ENCODE measurements around the gene OBSL1. TPM values are rescaled to one million over a fixed set of nuclear protein-coding genes. Genes with fewer than 3 reads are reported as not detected.

OBSL1 gene
- total RNA-seq, 2 donors from 2014 or later = 0.84 to 1.1 TPM

GRCh38 chr2:219554350-219554749 lies 17.0 kb downstream of the OBSL1 start:
- Mint-ChIP-seq H3K27ac (no peak overlapping the region), H3K9me3 (no peaks in the 10 kb centered on the region), H3K27me3 (peaks cover 23% of the 10 kb centered on the region), H3K36me3 (ENCODE audit: low read depth) (no peaks in the 10 kb centered on the region), H3K4me3 (no peak overlapping the region), H3K4me1 (peaks cover 5% of the 10 kb centered on the region)
- no peak for ATAC-seq (replicated peaks)

- H3K4me1 Mint-ChIP-seq = peaks cover 5% of the 10 kb centered on the region
- H3K4me3 Mint-ChIP-seq = peak overlapping the region; percentile 75
- peaks cover 24% of the 10 kb centered on the region for H3K27me3 Mint-ChIP-seq
- H3K36me3 Mint-ChIP-seq (ENCODE audit: low read depth) = no peaks in the 10 kb centered on the region
- no peak for ATAC-seq (replicated peaks)
- no peak overlapping the region for H3K27ac Mint-ChIP-seq
- no peaks in the 10 kb centered on the region for H3K9me3 Mint-ChIP-seq
These were observed 17.8 kb downstream of the OBSL1 start for GRCh38 chr2:219553463-219553963.

GRCh38 chr2:219553168-219553417 lies 18.2 kb downstream of the OBSL1 start:
- Mint-ChIP-seq H3K36me3 (ENCODE audit: low read depth) (no peaks in the 10 kb centered on the region), H3K9me3 (no peaks in the 10 kb centered on the region), H3K27me3 (peaks cover 28% of the 10 kb centered on the region), H3K4me1 (peaks cover 5% of the 10 kb centered on the region), H3K27ac (no peak overlapping the region), H3K4me3 (peak overlapping the region; percentile 75)
- ATAC-seq (replicated peaks) = no peak

- H3K27ac Mint-ChIP-seq = no peak overlapping the region
- H3K9me3 Mint-ChIP-seq = no peaks in the 10 kb centered on the region
- H3K4me1 Mint-ChIP-seq = peaks cover 5% of the 10 kb centered on the region
- H3K27me3 Mint-ChIP-seq = peaks cover 28% of the 10 kb centered on the region
- no peaks in the 10 kb centered on the region for H3K36me3 Mint-ChIP-seq (ENCODE audit: low read depth)
- peak; percentile 94 for ATAC-seq (replicated peaks)
- H3K4me3 Mint-ChIP-seq = peak overlapping the region; percentile 75
These were observed 18.8 kb downstream of the OBSL1 start for GRCh38 chr2:219552382-219553167.

- Mint-ChIP-seq H3K4me3 (peak overlapping the region; percentile 75), H3K36me3 (ENCODE audit: low read depth) (no peaks in the 10 kb centered on the region), H3K9me3 (no peaks in the 10 kb centered on the region), H3K27me3 (peaks cover 26% of the 10 kb centered on the region), H3K4me1 (peaks cover 5% of the 10 kb centered on the region), H3K27ac (no peak overlapping the region)
- ATAC-seq (replicated peaks) = peak; percentile 33
These were observed 19.6 kb downstream of the OBSL1 start for GRCh38 chr2:219551441-219552381.

GRCh38 chr2:219549619-219550018 lies 21.7 kb downstream of the OBSL1 start:
- ATAC-seq (replicated peaks) = no peak
- Mint-ChIP-seq H3K36me3 (ENCODE audit: low read depth) (no peaks in the 10 kb centered on the region), H3K27me3 (peaks cover 24% of the 10 kb centered on the region), H3K9me3 (no peaks in the 10 kb centered on the region), H3K4me3 (no peak overlapping the region), H3K4me1 (peaks cover 10% of the 10 kb centered on the region), H3K27ac (no peak overlapping the region)

GRCh38 chr2:219548990-219549389 lies 22.3 kb downstream of the OBSL1 start:
- Mint-ChIP-seq H3K27ac (no peak overlapping the region), H3K36me3 (ENCODE audit: low read depth) (no peaks in the 10 kb centered on the region), H3K4me3 (no peak overlapping the region), H3K27me3 (peaks cover 21% of the 10 kb centered on the region), H3K4me1 (peaks cover 11% of the 10 kb centered on the region), H3K9me3 (no peaks in the 10 kb centered on the region)
- ATAC-seq (replicated peaks) = no peak

GRCh38 chr2:219547621-219548020 lies 23.7 kb downstream of the OBSL1 start:
- H3K27me3 Mint-ChIP-seq = peaks cover 14% of the 10 kb centered on the region
- no peak overlapping the region for H3K27ac Mint-ChIP-seq
- no peak for ATAC-seq (replicated peaks)
- H3K4me3 Mint-ChIP-seq = no peak overlapping the region
- H3K36me3 Mint-ChIP-seq (ENCODE audit: low read depth) = no peaks in the 10 kb centered on the region
- peaks cover 11% of the 10 kb centered on the region for H3K4me1 Mint-ChIP-seq
- H3K9me3 Mint-ChIP-seq = no peaks in the 10 kb centered on the region

- Mint-ChIP-seq H3K27ac (no peak overlapping the region), H3K36me3 (ENCODE audit: low read depth) (peaks cover 7% of the 10 kb centered on the region), H3K27me3 (peaks cover 8% of the 10 kb centered on the region), H3K4me1 (peaks cover 9% of the 10 kb centered on the region), H3K4me3 (no peak overlapping the region), H3K9me3 (no peaks in the 10 kb centered on the region)
- no peak for ATAC-seq (replicated peaks)
These were observed 25.4 kb downstream of the OBSL1 start for GRCh38 chr2:219545943-219546352.

- H3K4me1 Mint-ChIP-seq = peaks cover 6% of the 10 kb centered on the region
- no peaks in the 10 kb centered on the region for H3K9me3 Mint-ChIP-seq
- H3K4me3 Mint-ChIP-seq = peak overlapping the region; percentile 84
- H3K27ac Mint-ChIP-seq = peak overlapping the region; percentile 75
- peaks cover 12% of the 10 kb centered on the region for H3K36me3 Mint-ChIP-seq (ENCODE audit: low read depth)
- no peak for ATAC-seq (replicated peaks)
- H3K27me3 Mint-ChIP-seq = peaks cover 5% of the 10 kb centered on the region
These were observed 25.9 kb downstream of the OBSL1 start for GRCh38 chr2:219545295-219545942.

- peak overlapping the region; percentile 75 for H3K27ac Mint-ChIP-seq
- no peak for ATAC-seq (replicated peaks)
- H3K9me3 Mint-ChIP-seq = no peaks in the 10 kb centered on the region
- H3K4me3 Mint-ChIP-seq = peak overlapping the region; percentile 84
- H3K27me3 Mint-ChIP-seq = peaks cover 5% of the 10 kb centered on the region
- peaks cover 20% of the 10 kb centered on the region for H3K36me3 Mint-ChIP-seq (ENCODE audit: low read depth)
- H3K4me1 Mint-ChIP-seq = peaks cover 6% of the 10 kb centered on the region
These were observed 26.8 kb downstream of the OBSL1 start for GRCh38 chr2:219544567-219544966.

- Mint-ChIP-seq H3K27me3 (peaks cover 5% of the 10 kb centered on the region), H3K4me3 (peak within 1 kb of the TSS; percentile 84), H3K36me3 (ENCODE audit: low read depth) (peaks cover 27% of the 10 kb centered on the region), H3K9me3 (no peaks in the 10 kb centered on the region), H3K4me1 (peaks cover 6% of the 10 kb centered on the region), H3K27ac (peak within 1 kb of the TSS; percentile 75)
- ATAC-seq (replicated peaks) = peak; percentile 85
These were observed 27.6 kb downstream of the OBSL1 start, which contains the start of the genes CHPF and TMEM198 for GRCh38 chr2:219543596-219544358. TSS of gene CHPF (minus strand) at chr2:219543809. CDS start at chr2:219543538, 271 bp downstream. TSS of gene TMEM198 (plus strand) at chr2:219544028. CDS start at chr2:219544728, 700 bp downstream.

GRCh38 chr2:219542931-219543595 lies 28.3 kb downstream of the OBSL1 start:
- Mint-ChIP-seq H3K4me1 (peaks cover 6% of the 10 kb centered on the region), H3K9me3 (no peaks in the 10 kb centered on the region), H3K27me3 (no peaks in the 10 kb centered on the region), H3K4me3 (peak overlapping the region; percentile 84), H3K36me3 (ENCODE audit: low read depth) (peaks cover 32% of the 10 kb centered on the region), H3K27ac (peak overlapping the region; percentile 55)
- peak; percentile 58 for ATAC-seq (replicated peaks)
